K562 (cell line): Measurements from ENCODE around the gene MCM6. TPM values are rescaled to one million over a fixed set of nuclear protein-coding genes. Genes with fewer than 3 reads are reported as not detected.

Experiments
- CREB1 ChIP-seq, 2 experiments: sonication (generic) in 1 of 2; formaldehyde crosslinking in 1 of 2; IDR thresholded peaks; 2 replicates each; pipeline versions ENCODE4 v1.6.1 to v1.8.0; 2012 to 2022; ENCODE audit warnings: inconsistent platforms in 1 of 2, mild to moderate bottlenecking in 1 of 2, missing genetic modification reagents in 1 of 2, moderate library complexity in 1 of 2
- E2F4 ChIP-seq: sonication (generic); formaldehyde crosslinking; IDR thresholded peaks from 2 replicates; pipeline ENCODE4 v1.8.0; 2022; ENCODE audit warnings: mild to moderate bottlenecking, low read depth, missing genetic modification reagents
- EP400 ChIP-seq: fragments of 450-650 bp; IDR thresholded peaks from 2 replicates; pipeline ENCODE4 v1.6.1; 2017; ENCODE audit warnings: antibody characterized with exemption, mild to moderate bottlenecking, moderate library complexity
- GTF2B ChIP-seq: IDR thresholded peaks from 2 replicates; pipeline ENCODE4 v1.6.1; 2011; ENCODE audit not compliant: insufficient read length; ENCODE audit errors: extremely low read depth
- HDAC1 ChIP-seq, 2 experiments: fragments of 450-650 bp; IDR thresholded peaks; 2 replicates each; pipeline ENCODE4 v1.6.1; 2016 to 2017; ENCODE audit warnings: inconsistent platforms in 1 of 2, mild to moderate bottlenecking in 1 of 2, moderate library complexity in 1 of 2
- MAFG ChIP-seq: fragments of 450-650 bp; conservative IDR thresholded peaks from 2 replicates; pipeline ENCODE4 v1.6.1; 2016; ENCODE audit warnings: missing genetic modification characterization, missing compliant biosample characterization
- MAX ChIP-seq: sonication (generic); formaldehyde crosslinking; IDR thresholded peaks from 2 replicates; pipeline ENCODE4 v1.9.0; 2022; ENCODE audit warnings: mild to moderate bottlenecking, missing genetic modification reagents
- POLR3A ChIP-seq: IDR thresholded peaks from 2 replicates; pipeline ENCODE4 v1.6.1; 2011; ENCODE audit warnings: borderline replicate concordance, mild to moderate bottlenecking, moderate library complexity; ENCODE audit not compliant: insufficient read length, insufficient read depth; ENCODE audit errors: extremely low read depth
- RAD21 ChIP-seq, 2 experiments: fragments of 250-450 bp in 1 of 2; fragments of 450-650 bp in 1 of 2; sonication (Bioruptor Pico) in 1 of 2; formaldehyde crosslinking in 1 of 2; IDR thresholded peaks in 1 of 2; conservative IDR thresholded peaks in 1 of 2; 2 replicates each; pipeline versions ENCODE4 v1.4.0 to v1.8.0; 2020 to 2022; ENCODE audit warnings: mild to moderate bottlenecking in 2 of 2, moderate library complexity in 1 of 2
- SIN3B ChIP-seq: fragments of 450-650 bp; IDR thresholded peaks from 2 replicates; pipeline ENCODE4 v1.6.1; 2017; ENCODE audit warnings: low read depth, mild to moderate bottlenecking, moderate library complexity
- SMARCA4 ChIP-seq: fragments of 450-650 bp; IDR thresholded peaks from 2 replicates; pipeline ENCODE4 v1.6.1; 2016
- TAF9B ChIP-seq: fragments of 450-650 bp; IDR thresholded peaks from 2 replicates; pipeline ENCODE4 v1.6.1; 2018; ENCODE audit warnings: mild to moderate bottlenecking; ENCODE audit not compliant: partially characterized antibody
- TGIF2 ChIP-seq: sonication (generic); formaldehyde crosslinking; IDR thresholded peaks from 2 replicates; pipeline ENCODE4 v1.8.1; 2022; ENCODE audit warnings: mild to moderate bottlenecking, missing genetic modification reagents, moderate library complexity
- THAP7 ChIP-seq: fragments of 250-450 bp; sonication (Bioruptor Pico); IDR thresholded peaks from 2 replicates; pipeline ENCODE4 v1.5.0; 2021
- TRIM24 ChIP-seq, 2 experiments: fragments of 450-650 bp; IDR thresholded peaks; 2 replicates each; pipeline ENCODE4 v1.6.1; 2016
- ZFP30 ChIP-seq: fragments of 250-450 bp; sonication (Bioruptor Pico); IDR thresholded peaks from 2 replicates; pipeline ENCODE4 v1.8.0; 2022; ENCODE audit warnings: moderate library complexity, mild to moderate bottlenecking, inconsistent platforms, borderline replicate concordance
- ZNF121 ChIP-seq: sonication (generic); formaldehyde crosslinking; conservative IDR thresholded peaks from 2 replicates; pipeline ENCODE4 v1.8.0; 2022; ENCODE audit warnings: missing genetic modification reagents
- ZNF239 ChIP-seq: fragments of 250-450 bp; sonication (Bioruptor Pico); IDR thresholded peaks from 2 replicates; pipeline ENCODE4 v1.4.0; 2020; ENCODE audit warnings: mild to moderate bottlenecking
- ZNF280A ChIP-seq: fragments of 450-650 bp; IDR thresholded peaks from 2 replicates; pipeline ENCODE4 v1.6.1; 2018; ENCODE audit warnings: mild to moderate bottlenecking, low read depth; ENCODE audit not compliant: partially characterized antibody
- ZNF282 ChIP-seq: sonication (generic); formaldehyde crosslinking; IDR thresholded peaks from 2 replicates; pipeline ENCODE4 v1.8.1; 2023; ENCODE audit warnings: missing genetic modification reagents
- ZNF398 ChIP-seq: fragments of 250-450 bp; sonication (Bioruptor Pico); IDR thresholded peaks from 2 replicates; pipeline ENCODE4 v1.8.0; 2021; ENCODE audit warnings: moderate library complexity, mild to moderate bottlenecking, inconsistent platforms
- ZNF699 ChIP-seq: fragments of 250-450 bp; sonication (Bioruptor Pico); IDR thresholded peaks from 2 replicates; pipeline ENCODE4 v1.8.0; 2021; ENCODE audit warnings: mild to moderate bottlenecking, moderate library complexity; ENCODE audit not compliant: insufficient replicate concordance
- polyA plus RNA-seq, 8 experiments: library from polyadenylated mRNA; depleted of rRNA in 4 of 8; stranded (reverse) in 5 of 8; unstranded in 3 of 8; fragments of >200 nt; fragmentation: Nextera tagmentation in 2 of 8; fragmentation: Illumina TruSeq in 1 of 8; extraction: Ambion mirVana in 2 of 8; extraction: Trizol in 1 of 8; gene quantifications; 2 replicates each; pipeline versions ENCODE4 v1.2.1 to v1.2.3, GENCODE V29; 2011 to 2014; ENCODE audit warnings: inconsistent platforms in 1 of 8, missing spikeins in 1 of 8
- total RNA-seq, 7 experiments: library from RNA; depleted of rRNA in 6 of 7; stranded (reverse); fragments of >200 nt in 6 of 7; fragmentation: Illumina TruSeq in 2 of 7; extraction: Trizol in 2 of 7; gene quantifications; 2 replicates each; pipeline versions ENCODE4 v1.2.1 to v1.2.3, GENCODE V29; 2011 to 2021; ENCODE audit warnings: low replicate concordance in 1 of 7

MCM6 gene
- total and polyA plus RNA-seq, 9 of the 15 experiments (the other 6 are each of a cell fraction or from before 2014, with no cell fraction given): 42.6 to 133 (median 82.4) TPM

- peak; percentile 66 for TF ChIP-seq MAX
- peak; percentile 96 for TF ChIP-seq CREB1 (IDR thresholded peaks at IDR 0.05)
- peak; percentile 97 for TF ChIP-seq CREB1 (CRISPR knock-in tag; IDR thresholded peaks at IDR 0.05)
- TF ChIP-seq TRIM24 (IDR thresholded peaks at IDR 0.05): peak in 1 of 2 experiments; percentile 28; a peak in 2 of 4 replicates
- TF ChIP-seq SMARCA4: no peak
- TF ChIP-seq MAFG (tag): no peak
- no peak for TF ChIP-seq ZNF239 (CRISPR knock-in tag)
- TF ChIP-seq ZNF282 (CRISPR knock-in tag): no peak
- no peak for TF ChIP-seq ZFP30 (CRISPR knock-in tag)
- TF ChIP-seq THAP7 (CRISPR knock-in tag): no peak
- TF ChIP-seq TAF9B: no peak
- TF ChIP-seq POLR3A: no peak
- peak; percentile 74; the same call in 1 of the 2 replicates for TF ChIP-seq SIN3B
- peak; percentile 94 for TF ChIP-seq E2F4
- TF ChIP-seq ZNF398 (CRISPR knock-in tag): no peak
- TF ChIP-seq TGIF2 (CRISPR knock-in tag): peak; percentile 94
- TF ChIP-seq HDAC1 (IDR thresholded peaks at IDR 0.05): peak in 1 of 2 experiments; percentile 46; a peak in 2 of 4 replicates
- no peak for TF ChIP-seq GTF2B
- TF ChIP-seq RAD21 (CRISPR knock-in tag; conservative IDR thresholded peaks at IDR 0.05 in 1 of 2, IDR thresholded peaks at IDR 0.05 in 1 of 2): no peak
- TF ChIP-seq ZNF121: no peak
- no peak for TF ChIP-seq ZNF280A
- no peak for TF ChIP-seq ZNF699 (CRISPR knock-in tag)
- peak; percentile 95 for TF ChIP-seq EP400
These were observed at the start of gene MCM6 (continued) for GRCh38 chr2:135876066-135876711.
